ENCODE data around the gene C15orf39.

GRCh38 chr15:75156326-75157215 lies 45.1 kb upstream of the C15orf39 start:
- TF ChIP-seq ZNF586 (CRISPR knock-in tag; conservative IDR thresholded peaks at IDR 0.05), result no peak
- TF ChIP-seq SRF (CRISPR knock-in tag; IDR thresholded peaks at IDR 0.05), result no peak
- TF ChIP-seq, protein P1, sequence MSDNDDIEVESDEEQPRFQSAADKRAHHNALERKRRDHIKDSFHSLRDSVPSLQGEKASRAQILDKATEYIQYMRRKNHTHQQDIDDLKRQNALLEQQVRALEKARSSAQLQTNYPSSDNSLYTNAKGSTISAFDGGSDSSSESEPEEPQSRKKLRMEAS (CRISPR knock-in tag; IDR thresholded peaks at IDR 0.05), result no peak
- TF ChIP-seq, protein P2, sequence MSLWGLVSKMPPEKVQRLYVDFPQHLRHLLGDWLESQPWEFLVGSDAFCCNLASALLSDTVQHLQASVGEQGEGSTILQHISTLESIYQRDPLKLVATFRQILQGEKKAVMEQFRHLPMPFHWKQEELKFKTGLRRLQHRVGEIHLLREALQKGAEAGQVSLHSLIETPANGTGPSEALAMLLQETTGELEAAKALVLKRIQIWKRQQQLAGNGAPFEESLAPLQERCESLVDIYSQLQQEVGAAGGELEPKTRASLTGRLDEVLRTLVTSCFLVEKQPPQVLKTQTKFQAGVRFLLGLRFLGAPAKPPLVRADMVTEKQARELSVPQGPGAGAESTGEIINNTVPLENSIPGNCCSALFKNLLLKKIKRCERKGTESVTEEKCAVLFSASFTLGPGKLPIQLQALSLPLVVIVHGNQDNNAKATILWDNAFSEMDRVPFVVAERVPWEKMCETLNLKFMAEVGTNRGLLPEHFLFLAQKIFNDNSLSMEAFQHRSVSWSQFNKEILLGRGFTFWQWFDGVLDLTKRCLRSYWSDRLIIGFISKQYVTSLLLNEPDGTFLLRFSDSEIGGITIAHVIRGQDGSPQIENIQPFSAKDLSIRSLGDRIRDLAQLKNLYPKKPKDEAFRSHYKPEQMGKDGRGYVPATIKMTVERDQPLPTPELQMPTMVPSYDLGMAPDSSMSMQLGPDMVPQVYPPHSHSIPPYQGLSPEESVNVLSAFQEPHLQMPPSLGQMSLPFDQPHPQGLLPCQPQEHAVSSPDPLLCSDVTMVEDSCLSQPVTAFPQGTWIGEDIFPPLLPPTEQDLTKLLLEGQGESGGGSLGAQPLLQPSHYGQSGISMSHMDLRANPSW (CRISPR knock-in tag; IDR thresholded peaks at IDR 0.05), result no peak
- TF ChIP-seq POLR2A (conservative IDR thresholded peaks at IDR 0.05), result no peak
- TF ChIP-seq HDAC6 (IDR thresholded peaks at IDR 0.05; ENCODE audit: low read depth, low read length), result no peak
- TF ChIP-seq ZNF146 (CRISPR knock-in tag; IDR thresholded peaks at IDR 0.05; ENCODE audit: unreplicated experiment), result no peak
- TF ChIP-seq DPF2 (IDR thresholded peaks at IDR 0.05), result no peak
- TF ChIP-seq, protein P3, sequence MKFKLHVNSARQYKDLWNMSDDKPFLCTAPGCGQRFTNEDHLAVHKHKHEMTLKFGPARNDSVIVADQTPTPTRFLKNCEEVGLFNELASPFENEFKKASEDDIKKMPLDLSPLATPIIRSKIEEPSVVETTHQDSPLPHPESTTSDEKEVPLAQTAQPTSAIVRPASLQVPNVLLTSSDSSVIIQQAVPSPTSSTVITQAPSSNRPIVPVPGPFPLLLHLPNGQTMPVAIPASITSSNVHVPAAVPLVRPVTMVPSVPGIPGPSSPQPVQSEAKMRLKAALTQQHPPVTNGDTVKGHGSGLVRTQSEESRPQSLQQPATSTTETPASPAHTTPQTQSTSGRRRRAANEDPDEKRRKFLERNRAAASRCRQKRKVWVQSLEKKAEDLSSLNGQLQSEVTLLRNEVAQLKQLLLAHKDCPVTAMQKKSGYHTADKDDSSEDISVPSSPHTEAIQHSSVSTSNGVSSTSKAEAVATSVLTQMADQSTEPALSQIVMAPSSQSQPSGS (CRISPR knock-in tag; IDR thresholded peaks at IDR 0.05), result no peak
- TF ChIP-seq, protein P4, sequence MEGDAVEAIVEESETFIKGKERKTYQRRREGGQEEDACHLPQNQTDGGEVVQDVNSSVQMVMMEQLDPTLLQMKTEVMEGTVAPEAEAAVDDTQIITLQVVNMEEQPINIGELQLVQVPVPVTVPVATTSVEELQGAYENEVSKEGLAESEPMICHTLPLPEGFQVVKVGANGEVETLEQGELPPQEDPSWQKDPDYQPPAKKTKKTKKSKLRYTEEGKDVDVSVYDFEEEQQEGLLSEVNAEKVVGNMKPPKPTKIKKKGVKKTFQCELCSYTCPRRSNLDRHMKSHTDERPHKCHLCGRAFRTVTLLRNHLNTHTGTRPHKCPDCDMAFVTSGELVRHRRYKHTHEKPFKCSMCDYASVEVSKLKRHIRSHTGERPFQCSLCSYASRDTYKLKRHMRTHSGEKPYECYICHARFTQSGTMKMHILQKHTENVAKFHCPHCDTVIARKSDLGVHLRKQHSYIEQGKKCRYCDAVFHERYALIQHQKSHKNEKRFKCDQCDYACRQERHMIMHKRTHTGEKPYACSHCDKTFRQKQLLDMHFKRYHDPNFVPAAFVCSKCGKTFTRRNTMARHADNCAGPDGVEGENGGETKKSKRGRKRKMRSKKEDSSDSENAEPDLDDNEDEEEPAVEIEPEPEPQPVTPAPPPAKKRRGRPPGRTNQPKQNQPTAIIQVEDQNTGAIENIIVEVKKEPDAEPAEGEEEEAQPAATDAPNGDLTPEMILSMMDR (IDR thresholded peaks at IDR 0.05 in 2 of 3, conservative IDR thresholded peaks at IDR 0.05 in 1 of 3; ENCODE audit: insufficient read depth in 2 of 3, low read depth in 1 of 3, low read length in 3 of 3), result no peak
- TF ChIP-seq FIP1L1 (IDR thresholded peaks at IDR 0.05; ENCODE audit: low read depth, low read length, poor library complexity, severe bottlenecking), result no peak
